ENCODE data around the gene PDE6B. TPM values are rescaled to one million over a fixed set of nuclear protein-coding genes. Genes with fewer than 3 reads are reported as not detected.
"Not testable (repeated sequence)": the region's sequence is repeated elsewhere in the genome, so short reads cannot be mapped to it uniquely, and the experiment has no call there.

Gene PDE6B
- total RNA-seq, 1 donor = under 0.01 TPM

DNA sequence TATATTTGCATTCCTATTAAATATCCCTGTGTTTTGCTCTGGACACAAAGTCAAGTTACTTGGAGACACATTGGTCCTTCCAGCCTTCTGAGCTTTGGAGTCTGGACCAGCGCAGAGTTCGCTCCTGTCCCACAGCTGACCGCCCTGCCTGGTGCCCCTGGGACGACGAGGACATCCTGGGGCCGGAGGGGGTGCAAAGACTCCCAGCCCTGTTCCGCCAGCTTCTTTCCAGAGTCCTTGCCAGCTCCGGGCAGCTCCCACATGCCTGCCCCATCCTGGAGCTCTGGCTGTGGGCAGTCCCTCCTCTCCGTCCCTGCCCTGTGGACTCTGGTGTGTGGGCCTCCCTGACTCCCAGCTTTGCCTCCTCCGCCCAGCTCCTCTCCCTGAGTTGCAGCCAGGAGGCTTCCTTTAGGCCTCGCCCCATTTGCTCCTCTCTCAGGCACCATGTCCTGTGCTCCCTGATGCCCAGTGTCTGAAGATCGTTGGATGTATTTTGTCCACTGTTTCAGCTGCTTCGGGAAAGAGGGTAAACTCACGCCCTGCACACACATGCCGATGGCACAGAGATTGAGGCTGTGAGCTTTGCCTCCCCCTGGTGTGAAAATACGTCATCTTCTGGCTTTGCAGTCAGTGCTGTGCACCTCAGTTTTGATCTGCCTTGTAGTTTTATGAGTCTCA, 75.4 kb downstream of the PDE6B start:
- TF ChIP-seq CTCF (IDR thresholded peaks at IDR 0.05; ENCODE audit: insufficient read depth, low read depth, low read length) = peak; percentile 8
- peak; percentile 36 for DNase-seq (ENCODE audit: low read depth)
- no peak overlapping the region for H3K4me3 ChIP-seq (ENCODE audit: low read depth, low read length)

- no peak overlapping the region for H3K4me3 ChIP-seq (ENCODE audit: low read depth, low read length)
- TF ChIP-seq CTCF (IDR thresholded peaks at IDR 0.05; ENCODE audit: insufficient read depth, low read depth, low read length) = no peak
- DNase-seq (ENCODE audit: low read depth) = no peak
Observed at GRCh38 chr4:702618-703048, 77.3 kb downstream of the PDE6B start.

GRCh38 chr4:703336-704197, 78.2 kb downstream of the PDE6B start:
- no peak for TF ChIP-seq CTCF (IDR thresholded peaks at IDR 0.05; ENCODE audit: insufficient read depth, low read depth, low read length)
- no peak overlapping the region for H3K4me3 ChIP-seq (ENCODE audit: low read depth, low read length)
- no peak for DNase-seq (ENCODE audit: low read depth)

- no peak for DNase-seq (ENCODE audit: low read depth)
- TF ChIP-seq CTCF (IDR thresholded peaks at IDR 0.05; ENCODE audit: insufficient read depth, low read depth, low read length) = no peak
- H3K4me3 ChIP-seq (ENCODE audit: low read depth, low read length) = no peak overlapping the region
Observed at GRCh38 chr4:704198-704891, 79.0 kb downstream of the PDE6B start.

GRCh38 chr4:704971-705277, 79.6 kb downstream of the PDE6B start:
- DNase-seq (ENCODE audit: low read depth) = no peak
- no peak for TF ChIP-seq CTCF (IDR thresholded peaks at IDR 0.05; ENCODE audit: insufficient read depth, low read depth, low read length)
- H3K4me3 ChIP-seq (ENCODE audit: low read depth, low read length) = peak overlapping the region; percentile 68

DNA sequence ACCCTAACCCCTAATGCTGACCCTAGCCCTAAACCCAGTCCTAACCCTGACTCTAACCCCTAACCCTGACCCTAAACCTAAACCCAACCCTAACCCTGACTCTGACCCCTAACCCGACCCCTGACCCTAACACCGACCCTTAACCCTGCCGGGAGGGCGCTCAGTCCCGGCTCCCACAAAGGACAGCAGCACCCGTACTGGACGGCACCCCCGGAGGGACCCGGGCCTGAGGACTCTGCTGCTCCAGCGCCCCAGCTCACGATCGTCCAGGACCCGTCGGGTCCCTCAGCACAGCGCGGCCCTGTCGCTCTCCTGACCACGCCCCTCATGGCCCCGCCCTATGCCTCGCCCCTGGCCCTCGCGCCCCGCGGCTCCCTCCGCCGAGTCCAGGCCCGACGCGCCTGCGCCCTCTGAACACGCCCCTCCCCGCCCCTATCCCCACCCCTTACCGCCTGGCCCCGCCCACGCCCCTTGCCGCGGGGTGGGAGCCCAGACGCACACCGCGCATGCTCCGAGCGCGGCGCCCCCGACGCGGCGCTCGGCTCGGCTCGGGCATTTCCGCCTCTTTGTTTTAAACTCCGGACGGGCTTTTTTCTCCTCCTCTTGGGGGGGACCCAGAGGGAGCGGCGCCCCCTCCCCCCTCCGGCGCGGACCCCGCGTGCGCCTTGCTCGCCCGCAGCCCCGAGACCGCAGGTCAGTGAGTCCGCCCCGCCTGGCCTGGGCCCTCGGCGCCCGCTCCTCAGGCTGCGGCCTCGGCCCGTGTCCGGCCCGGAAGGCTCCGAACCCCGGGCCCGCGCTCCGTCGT, 80.1 kb downstream of the PDE6B start, which contains the start of gene PCGF3:
Gene PCGF3 (plus strand): TSS at position 555 of the 805 bp plus-strand sequence. CDS start 27,849 bp downstream, outside the sequence.
- H3K4me3 ChIP-seq (ENCODE audit: low read depth, low read length) = peak within 1 kb of the TSS; percentile 87
- TF ChIP-seq CTCF (IDR thresholded peaks at IDR 0.05; ENCODE audit: insufficient read depth, low read depth, low read length) = no peak
- DNase-seq (ENCODE audit: low read depth) = peak; percentile 96

DNA sequence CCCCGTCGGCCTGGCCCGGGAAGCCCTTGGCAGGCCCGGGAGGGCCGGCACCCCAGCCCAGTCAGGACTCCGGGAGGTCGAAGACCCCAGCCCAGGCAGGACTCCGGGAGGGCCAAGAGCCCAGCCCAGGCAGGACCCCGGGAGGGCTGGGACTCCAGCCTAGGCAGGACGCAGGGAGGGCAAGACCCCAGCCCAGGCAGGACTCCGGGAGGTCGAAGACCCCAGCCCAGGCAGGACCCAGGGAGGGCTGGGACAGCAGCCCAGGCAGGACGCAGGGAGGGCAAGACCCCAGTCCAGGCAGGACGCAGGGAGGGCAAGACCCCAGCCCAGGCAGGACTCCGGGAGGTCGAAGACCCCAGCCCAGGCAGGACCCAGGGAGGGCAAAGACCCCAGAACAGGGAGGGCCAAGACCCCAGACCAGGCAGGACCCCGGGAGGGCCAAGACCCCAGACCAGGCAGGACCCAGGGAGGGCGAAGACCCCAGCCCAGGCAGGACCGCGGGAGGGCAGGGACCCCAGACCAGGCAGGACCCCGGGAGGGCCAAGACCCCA, 80.8 kb downstream of the PDE6B start:
- H3K4me3 ChIP-seq (ENCODE audit: low read depth, low read length) = peak overlapping the region; percentile 87
- DNase-seq (ENCODE audit: low read depth) = not testable (repeated sequence)

All from fibroblast of villous mesenchyme (primary cell).